SK-N-SH treated with all-trans-retinoic acid at 6 μM for 48 hours (cell line): Measurements from ENCODE around the gene FOXD1.

Experiments
- ATAC-seq: fragments of 200-7000 bp; cut with Tn5 transposase; 3 replicates; pipeline ENCODE4 v1.9.1; 2020; ENCODE audit warnings: mild to moderate bottlenecking, moderate library complexity
- BACH2 ChIP-seq: fragments of 250-450 bp; sonication (Bioruptor Pico); IDR thresholded peaks from 2 replicates; pipeline ENCODE4 v1.9.0; 2021; ENCODE audit warnings: mild to moderate bottlenecking, borderline replicate concordance
- CREB5 ChIP-seq: fragments of 250-450 bp; sonication (Bioruptor Pico); IDR thresholded peaks from 2 replicates; pipeline ENCODE4 v1.5.1; 2020; ENCODE audit warnings: low read depth, mild to moderate bottlenecking, moderate library complexity
- CSDC2 ChIP-seq: fragments of 250-450 bp; sonication (Bioruptor Pico); IDR thresholded peaks from 2 replicates; pipeline ENCODE4 v1.5.0; 2020; ENCODE audit warnings: mild to moderate bottlenecking, moderate library complexity
- CSRNP3 ChIP-seq: fragments of 250-450 bp; sonication (Bioruptor Pico); IDR thresholded peaks from 2 replicates; pipeline ENCODE4 v1.5.1; 2021; ENCODE audit warnings: mild to moderate bottlenecking, moderate library complexity
- ESRRG ChIP-seq: fragments of 250-450 bp; sonication (Bioruptor Pico); IDR thresholded peaks from 2 replicates; pipeline ENCODE4 v1.6.1; 2021; ENCODE audit warnings: mild to moderate bottlenecking
- GLIS3 ChIP-seq: fragments of 250-450 bp; sonication (Bioruptor Pico); IDR thresholded peaks from 2 replicates; pipeline ENCODE4 v1.5.0; 2020; ENCODE audit warnings: mild to moderate bottlenecking, moderate library complexity
- ISL1 ChIP-seq: fragments of 250-450 bp; sonication (Bioruptor Pico); IDR thresholded peaks from 2 replicates; pipeline ENCODE4 v2.1.2; 2022; ENCODE audit warnings: mild to moderate bottlenecking, moderate library complexity
- OSR1 ChIP-seq: fragments of 250-450 bp; sonication (Bioruptor Pico); IDR thresholded peaks from 2 replicates; pipeline ENCODE4 v1.8.0; 2022; ENCODE audit warnings: moderate library complexity, mild to moderate bottlenecking, inconsistent platforms
- PATZ1 ChIP-seq: fragments of 250-450 bp; sonication (Bioruptor Pico); IDR thresholded peaks from 2 replicates; pipeline ENCODE4 v1.8.0; 2020; ENCODE audit warnings: mild to moderate bottlenecking, moderate library complexity, borderline replicate concordance
- POU6F1 ChIP-seq: fragments of 250-450 bp; sonication (Bioruptor Pico); IDR thresholded peaks from 2 replicates; pipeline ENCODE4 v1.8.0; 2021; ENCODE audit warnings: low read depth, mild to moderate bottlenecking, moderate library complexity, borderline replicate concordance
- RARB ChIP-seq: fragments of 250-450 bp; sonication (Bioruptor Pico); IDR thresholded peaks from 2 replicates; pipeline ENCODE4 v1.8.0; 2021; ENCODE audit warnings: mild to moderate bottlenecking, moderate library complexity
- TCF4 ChIP-seq: fragments of 250-450 bp; sonication (Bioruptor Pico); IDR thresholded peaks from 2 replicates; pipeline ENCODE4 v1.8.0; 2021; ENCODE audit warnings: mild to moderate bottlenecking, moderate library complexity, borderline replicate concordance
- TOX ChIP-seq: fragments of 250-450 bp; sonication (Bioruptor Pico); IDR thresholded peaks from 2 replicates; pipeline ENCODE4 v1.8.0; 2021; ENCODE audit warnings: mild to moderate bottlenecking, moderate library complexity, borderline replicate concordance
- TSHZ2 ChIP-seq: fragments of 250-450 bp; sonication (Bioruptor Pico); IDR thresholded peaks from 2 replicates; pipeline ENCODE4 v1.5.0; 2020; ENCODE audit warnings: mild to moderate bottlenecking, moderate library complexity
- ZFP3 ChIP-seq: fragments of 250-450 bp; sonication (Bioruptor Pico); IDR thresholded peaks from 2 replicates; pipeline ENCODE4 v1.5.0; 2020; ENCODE audit warnings: mild to moderate bottlenecking, moderate library complexity
- ZFP30 ChIP-seq: fragments of 450-650 bp; formaldehyde crosslinking; IDR thresholded peaks from 2 replicates; pipeline ENCODE4 v1.5.0; 2022; ENCODE audit warnings: mild to moderate bottlenecking, moderate library complexity
- ZNF565 ChIP-seq: fragments of 450-650 bp; formaldehyde crosslinking; conservative IDR thresholded peaks from 2 replicates; pipeline ENCODE4 v1.5.0; 2020; ENCODE audit warnings: low read depth, mild to moderate bottlenecking, moderate library complexity
- ZNF70 ChIP-seq: fragments of 450-650 bp; formaldehyde crosslinking; IDR thresholded peaks from 2 replicates; pipeline ENCODE4 v1.5.0; 2020; ENCODE audit warnings: mild to moderate bottlenecking, moderate library complexity
- ZNF8 ChIP-seq: fragments of 450-650 bp; formaldehyde crosslinking; IDR thresholded peaks from 2 replicates; pipeline ENCODE4 v1.5.0; 2020; ENCODE audit warnings: mild to moderate bottlenecking, moderate library complexity

Gene FOXD1

GRCh38 chr5:73451224-73452130 is 2.9 kb upstream of the FOXD1 start:
- ATAC-seq, result peak; percentile 66
- TF ChIP-seq ZNF565 (CRISPR knock-in tag) (no peak), OSR1 (CRISPR knock-in tag) (no peak), ISL1 (CRISPR knock-in tag) (no peak), BACH2 (CRISPR knock-in tag) (no peak), RARB (CRISPR knock-in tag) (no peak), TCF4 (no peak), CSRNP3 (no peak), TSHZ2 (CRISPR knock-in tag) (no peak), CREB5 (no peak), PATZ1 (CRISPR knock-in tag) (no peak)

- ATAC-seq, result peak; percentile 6; the same call in 2 of the 3 replicates
- TF ChIP-seq RARB (CRISPR knock-in tag) (no peak), GLIS3 (no peak), POU6F1 (CRISPR knock-in tag) (no peak), CREB5 (no peak), PATZ1 (CRISPR knock-in tag) (no peak), ISL1 (CRISPR knock-in tag) (no peak), BACH2 (CRISPR knock-in tag) (no peak), CSDC2 (CRISPR knock-in tag) (no peak), ZNF8 (CRISPR knock-in tag) (no peak), ESRRG (CRISPR knock-in tag) (no peak), ZNF70 (no peak), ZFP30 (CRISPR knock-in tag) (no peak), ZFP3 (no peak), CSRNP3 (no peak), TOX (CRISPR knock-in tag) (no peak)
- TF ChIP-seq, all 23 proteins: peak for 0
Observed at GRCh38 chr5:73450672-73451223, 2.2 kb upstream of the FOXD1 start.
